SK-N-SH (cell line): ENCODE results near the gene CAPN10. TPM values are rescaled to one million over a fixed set of nuclear protein-coding genes. Genes with fewer than 3 reads are reported as not detected.

Experiments
- CTCF ChIA-PET: fragments of 300-600, 350-600 bp; formaldehyde crosslinking; extraction: SDS; loops from one replicate; lab custom pipeline; 2021; lab: Yijun Ruan, JAX
- POLR2A ChIA-PET: fragments of 350-600 bp; sonication (Branson Sonifier 250); formaldehyde crosslinking; extraction: SDS; loops from one replicate; lab custom pipeline; 2020; ENCODE audit warnings: antibody characterized with exemption, inconsistent platforms; lab: Yijun Ruan, JAX
- DNase-seq: peaks from one replicate; pipeline ENCODE4 v3.0.0; 2012
- H2AFZ ChIP-seq: fragments of 200-600 bp; sonication (generic); 2 replicates; pipeline ENCODE4 v1.8.1; 2016; ENCODE audit warnings: antibody characterized with exemption, mild to moderate bottlenecking, low read depth
- H3F3A ChIP-seq: fragments of 200-600 bp; sonication (generic); replicated peaks from 2 replicates; pipeline ENCODE3; 2016; ENCODE audit warnings: antibody characterized with exemption, mild to moderate bottlenecking; ENCODE audit not compliant: insufficient read depth
- H3K27ac ChIP-seq, 2 experiments: fragments of 200-500 bp in 1 of 2; fragments of 200-600 bp in 1 of 2; sonication (Bioruptor generic) in 1 of 2; sonication (generic), shearing (Covaris generic) in 1 of 2; 2 replicates each; pipeline versions ENCODE4 v1.5.1 to v1.6.1; 2014 to 2016; ENCODE audit warnings: low read depth in 2 of 2, inconsistent platforms in 1 of 2, low read length in 1 of 2, mild to moderate bottlenecking in 1 of 2, mixed read lengths in 1 of 2
- H3K27me3 ChIP-seq: fragments of 200-600 bp; sonication (generic), shearing (Covaris generic); 2 replicates; pipeline ENCODE4 v1.6.1; 2016; ENCODE audit warnings: mixed run types; ENCODE audit not compliant: insufficient read depth
- H3K36me3 ChIP-seq, 2 experiments: fragments of 200-500 bp in 1 of 2; fragments of 200-600 bp in 1 of 2; sonication (Bioruptor generic) in 1 of 2; sonication (generic) in 1 of 2; replicated peaks in 1 of 2; 2 replicates each; pipeline versions ENCODE3 to v1.5.1; 2014 to 2016; ENCODE audit warnings: low read length in 1 of 2, mild to moderate bottlenecking in 1 of 2; ENCODE audit not compliant: insufficient read depth in 2 of 2, control insufficient read depth in 1 of 2
- H3K4me1 ChIP-seq, 2 experiments: fragments of 200-500 bp in 1 of 2; fragments of 200-600 bp in 1 of 2; sonication (Bioruptor generic) in 1 of 2; sonication (generic), shearing (Covaris generic) in 1 of 2; 2 replicates each; pipeline versions ENCODE4 v1.5.1 to v1.6.1; 2014 to 2016; ENCODE audit warnings: low read depth in 1 of 2, low read length in 1 of 2, mixed run types in 1 of 2; ENCODE audit not compliant: insufficient read depth in 2 of 2, control insufficient read depth in 1 of 2
- H3K4me2 ChIP-seq: fragments of 200-600 bp; sonication (generic), shearing (Covaris generic); 2 replicates; pipeline ENCODE4 v1.6.1; 2017; ENCODE audit warnings: mixed run types
- H3K4me3 ChIP-seq, 2 experiments: fragments of 200-500 bp in 1 of 2; fragments of 200-600 bp in 1 of 2; sonication (Bioruptor generic) in 1 of 2; sonication (generic), shearing (Covaris generic) in 1 of 2; 2 replicates each; pipeline versions ENCODE4 v1.5.1 to v1.8.1; 2014 to 2016; ENCODE audit warnings: low read depth in 2 of 2, inconsistent platforms in 1 of 2, low read length in 1 of 2, mild to moderate bottlenecking in 1 of 2, mixed read lengths in 1 of 2, moderate library complexity in 1 of 2
- H3K79me2 ChIP-seq: fragments of 200-600 bp; sonication (generic); 2 replicates; pipeline ENCODE4 v1.8.1; 2017; ENCODE audit warnings: mild to moderate bottlenecking; ENCODE audit not compliant: insufficient read depth
- H3K9ac ChIP-seq: fragments of 200-600 bp; sonication (generic); 2 replicates; pipeline ENCODE4 v1.6.1; 2017; ENCODE audit warnings: mixed run types
- H3K9me2 ChIP-seq: fragments of 200-600 bp; sonication (generic); 2 replicates; pipeline ENCODE4 v1.6.1; 2017; ENCODE audit warnings: mixed run types
- H3K9me3 ChIP-seq: fragments of 200-600 bp; sonication (generic); 2 replicates; pipeline ENCODE4 v1.6.1; 2017; ENCODE audit warnings: mixed run types, mild to moderate bottlenecking, moderate library complexity
- H4K20me1 ChIP-seq: fragments of 200-600 bp; sonication (generic); 2 replicates; pipeline ENCODE4 v1.6.1; 2017; ENCODE audit warnings: mild to moderate bottlenecking, mixed run types; ENCODE audit not compliant: insufficient read depth
- GABPA ChIP-seq: IDR thresholded peaks from 2 replicates; pipeline ENCODE4 v1.4.0; 2012; ENCODE audit warnings: low read depth, mild to moderate bottlenecking
- IRF3 ChIP-seq: fragments of 150-350 bp; IDR thresholded peaks from 2 replicates; pipeline ENCODE4 v1.6.1; 2016; ENCODE audit warnings: mild to moderate bottlenecking, low read depth, low read length
- JUND ChIP-seq: IDR thresholded peaks from 2 replicates; pipeline ENCODE4 v1.4.0; 2012
- MEF2A ChIP-seq: IDR thresholded peaks from 2 replicates; pipeline ENCODE4 v1.4.0; 2012; ENCODE audit warnings: low read depth, borderline replicate concordance
- NRF1 ChIP-seq: IDR thresholded peaks from 2 replicates; pipeline ENCODE4 v1.6.1; 2012; ENCODE audit warnings: low read depth, mild to moderate bottlenecking, low read length
- RCOR1 ChIP-seq: fragments of 150-350 bp; IDR thresholded peaks from 2 replicates; pipeline ENCODE4 v1.6.1; 2017; ENCODE audit warnings: antibody characterized with exemption, low read length
- RFX5 ChIP-seq: IDR thresholded peaks from 2 replicates; pipeline ENCODE4 v1.6.1; 2012; ENCODE audit warnings: mild to moderate bottlenecking, improper control_type of control experiment, low read length
- RXRA ChIP-seq: IDR thresholded peaks from 2 replicates; pipeline ENCODE4 v1.4.0; 2012; ENCODE audit warnings: low read depth, mild to moderate bottlenecking, borderline replicate concordance
- SMC3 ChIP-seq: IDR thresholded peaks from 2 replicates; pipeline ENCODE4 v1.6.1; 2012; ENCODE audit warnings: low read depth, low read length, improper control_type of control experiment
- TEAD4 ChIP-seq: IDR thresholded peaks from 2 replicates; pipeline ENCODE4 v1.4.0; 2012; ENCODE audit warnings: mild to moderate bottlenecking, borderline replicate concordance; ENCODE audit not compliant: insufficient read depth
- USF1 ChIP-seq: IDR thresholded peaks from 2 replicates; pipeline ENCODE4 v1.4.0; 2012; ENCODE audit warnings: low read depth, borderline replicate concordance
- USF2 ChIP-seq: fragments of 150-350 bp; IDR thresholded peaks from 2 replicates; pipeline ENCODE4 v1.6.1; 2017; ENCODE audit warnings: antibody characterized with exemption, low read length, low read depth, borderline replicate concordance
- WGBS: methylation state at CpG from one replicate; pipeline ENCODE4 v1.1.6; 2017; ENCODE audit warnings: low lambda C conversion rate; 5-methylcytosine and 5-hydroxymethylcytosine counted together
- polyA plus RNA-seq, 3 experiments: library from polyadenylated mRNA; depleted of rRNA; stranded (reverse); fragments of >200 nt; gene quantifications; 2 replicates each; pipeline ENCODE4 v1.2.3, GENCODE V29; 2012
- TF ChIP-seq, protein P1 (sequence below): IDR thresholded peaks from 2 replicates; pipeline ENCODE4 v1.4.0; 2012; ENCODE audit warnings: low read depth, borderline replicate concordance
- TF ChIP-seq, protein P2 (sequence below): IDR thresholded peaks from 2 replicates; pipeline ENCODE4 v1.6.1; 2012; ENCODE audit warnings: mild to moderate bottlenecking, low read depth, low read length, moderate library complexity
- TF ChIP-seq, protein P3 (sequence below): fragments of 200-600 bp; sonication (generic); IDR thresholded peaks from 2 replicates; pipeline ENCODE4 v1.6.1; 2017; ENCODE audit warnings: antibody characterized with exemption, mild to moderate bottlenecking, moderate library complexity

Gene CAPN10
- polyA plus RNA-seq, 1 of the 3 experiments (the other 2 are of a cell fraction), result 24.0 TPM

DNA sequence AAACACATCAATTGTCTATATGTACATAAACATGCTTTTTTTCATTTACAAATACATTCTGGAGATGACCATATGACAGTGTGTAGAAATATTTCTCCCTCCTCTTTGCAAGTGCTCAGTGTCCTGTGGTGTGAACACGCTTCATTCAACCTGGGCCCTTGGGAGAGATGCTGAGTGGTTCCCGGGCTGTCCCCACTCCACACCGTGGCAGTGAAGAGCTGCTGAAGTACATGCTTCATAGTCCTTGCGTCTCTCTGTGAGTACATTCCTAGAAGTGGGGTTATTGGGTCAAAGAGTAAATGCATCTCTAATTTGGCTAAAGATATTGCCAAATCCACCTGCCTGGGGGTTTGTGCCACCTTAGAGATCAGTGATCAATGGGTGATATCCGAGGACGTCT is 32.2 kb downstream of the CAPN10 start:
- no peak for TF ChIP-seq SMC3
- no peak for TF ChIP-seq RCOR1
- Histone ChIP-seq H3K9me2 (no peaks in the 10 kb centered on the region), H3K9me3 (no peaks in the 10 kb centered on the region), H3K79me2 (no peaks in the 10 kb centered on the region), H3K9ac (no peak overlapping the region), H2AFZ (no peak overlapping the region), H3K27me3 (no peaks in the 10 kb centered on the region), H4K20me1 (no peaks in the 10 kb centered on the region), H3K4me3 (no peak overlapping the region), H3K36me3 (no peaks in the 10 kb centered on the region), H3K27ac (no peak overlapping the region), H3F3A (no peaks in the 10 kb centered on the region), H3K4me1 (peaks cover 0 to 33% of the 10 kb centered on the region in 2 experiments; a peak in 2 of 4 replicates), H3K4me2 (no peak overlapping the region)
- ChIA-PET CTCF (interaction anchor here (0.7 kb wide), 1 partner anchor 12 kb away, joined by 3 read pairs; no protein-coding TSS in a partner anchor), POLR2A (no interaction called here)
- DNase-seq, result no peak
- WGBS, result 62% methylated on average over 6 of the region's 6 CpGs

GRCh38 chr2:240619506-240620148 is 33.1 kb downstream of the CAPN10 start:
- ChIA-PET POLR2A (no interaction called here), CTCF (interaction anchor here (0.7 kb wide), 1 partner anchor 13 kb away, joined by 3 read pairs; no protein-coding TSS in a partner anchor)
- Histone ChIP-seq H3K4me2 (no peak overlapping the region), H3K27ac (no peak overlapping the region), H3K9me3 (no peaks in the 10 kb centered on the region), H3K4me3 (no peak overlapping the region), H2AFZ (no peak overlapping the region), H3F3A (no peaks in the 10 kb centered on the region), H3K27me3 (no peaks in the 10 kb centered on the region), H4K20me1 (no peaks in the 10 kb centered on the region), H3K36me3 (no peaks in the 10 kb centered on the region), H3K4me1 (peaks cover 0 to 39% of the 10 kb centered on the region in 2 experiments; a peak in 2 of 4 replicates), H3K9ac (no peak overlapping the region), H3K9me2 (no peaks in the 10 kb centered on the region), H3K79me2 (no peaks in the 10 kb centered on the region)
- WGBS, result 65% methylated on average over 15 of the region's 19 CpGs
- DNase-seq, result no peak
- TF ChIP-seq USF1 (no peak), GABPA (no peak), JUND (no peak), RFX5 (no peak), MEF2A (no peak), RCOR1 (no peak), USF2 (no peak), TEAD4 (no peak), RXRA (no peak), IRF3 (no peak), NRF1 (no peak)
- TF ChIP-seq, protein P1, sequence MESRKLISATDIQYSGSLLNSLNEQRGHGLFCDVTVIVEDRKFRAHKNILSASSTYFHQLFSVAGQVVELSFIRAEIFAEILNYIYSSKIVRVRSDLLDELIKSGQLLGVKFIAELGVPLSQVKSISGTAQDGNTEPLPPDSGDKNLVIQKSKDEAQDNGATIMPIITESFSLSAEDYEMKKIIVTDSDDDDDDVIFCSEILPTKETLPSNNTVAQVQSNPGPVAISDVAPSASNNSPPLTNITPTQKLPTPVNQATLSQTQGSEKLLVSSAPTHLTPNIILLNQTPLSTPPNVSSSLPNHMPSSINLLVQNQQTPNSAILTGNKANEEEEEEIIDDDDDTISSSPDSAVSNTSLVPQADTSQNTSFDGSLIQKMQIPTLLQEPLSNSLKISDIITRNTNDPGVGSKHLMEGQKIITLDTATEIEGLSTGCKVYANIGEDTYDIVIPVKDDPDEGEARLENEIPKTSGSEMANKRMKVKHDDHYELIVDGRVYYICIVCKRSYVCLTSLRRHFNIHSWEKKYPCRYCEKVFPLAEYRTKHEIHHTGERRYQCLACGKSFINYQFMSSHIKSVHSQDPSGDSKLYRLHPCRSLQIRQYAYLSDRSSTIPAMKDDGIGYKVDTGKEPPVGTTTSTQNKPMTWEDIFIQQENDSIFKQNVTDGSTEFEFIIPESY, result no peak
- TF ChIP-seq, protein P2, sequence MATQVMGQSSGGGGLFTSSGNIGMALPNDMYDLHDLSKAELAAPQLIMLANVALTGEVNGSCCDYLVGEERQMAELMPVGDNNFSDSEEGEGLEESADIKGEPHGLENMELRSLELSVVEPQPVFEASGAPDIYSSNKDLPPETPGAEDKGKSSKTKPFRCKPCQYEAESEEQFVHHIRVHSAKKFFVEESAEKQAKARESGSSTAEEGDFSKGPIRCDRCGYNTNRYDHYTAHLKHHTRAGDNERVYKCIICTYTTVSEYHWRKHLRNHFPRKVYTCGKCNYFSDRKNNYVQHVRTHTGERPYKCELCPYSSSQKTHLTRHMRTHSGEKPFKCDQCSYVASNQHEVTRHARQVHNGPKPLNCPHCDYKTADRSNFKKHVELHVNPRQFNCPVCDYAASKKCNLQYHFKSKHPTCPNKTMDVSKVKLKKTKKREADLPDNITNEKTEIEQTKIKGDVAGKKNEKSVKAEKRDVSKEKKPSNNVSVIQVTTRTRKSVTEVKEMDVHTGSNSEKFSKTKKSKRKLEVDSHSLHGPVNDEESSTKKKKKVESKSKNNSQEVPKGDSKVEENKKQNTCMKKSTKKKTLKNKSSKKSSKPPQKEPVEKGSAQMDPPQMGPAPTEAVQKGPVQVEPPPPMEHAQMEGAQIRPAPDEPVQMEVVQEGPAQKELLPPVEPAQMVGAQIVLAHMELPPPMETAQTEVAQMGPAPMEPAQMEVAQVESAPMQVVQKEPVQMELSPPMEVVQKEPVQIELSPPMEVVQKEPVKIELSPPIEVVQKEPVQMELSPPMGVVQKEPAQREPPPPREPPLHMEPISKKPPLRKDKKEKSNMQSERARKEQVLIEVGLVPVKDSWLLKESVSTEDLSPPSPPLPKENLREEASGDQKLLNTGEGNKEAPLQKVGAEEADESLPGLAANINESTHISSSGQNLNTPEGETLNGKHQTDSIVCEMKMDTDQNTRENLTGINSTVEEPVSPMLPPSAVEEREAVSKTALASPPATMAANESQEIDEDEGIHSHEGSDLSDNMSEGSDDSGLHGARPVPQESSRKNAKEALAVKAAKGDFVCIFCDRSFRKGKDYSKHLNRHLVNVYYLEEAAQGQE, result no peak
- TF ChIP-seq, protein P3, sequence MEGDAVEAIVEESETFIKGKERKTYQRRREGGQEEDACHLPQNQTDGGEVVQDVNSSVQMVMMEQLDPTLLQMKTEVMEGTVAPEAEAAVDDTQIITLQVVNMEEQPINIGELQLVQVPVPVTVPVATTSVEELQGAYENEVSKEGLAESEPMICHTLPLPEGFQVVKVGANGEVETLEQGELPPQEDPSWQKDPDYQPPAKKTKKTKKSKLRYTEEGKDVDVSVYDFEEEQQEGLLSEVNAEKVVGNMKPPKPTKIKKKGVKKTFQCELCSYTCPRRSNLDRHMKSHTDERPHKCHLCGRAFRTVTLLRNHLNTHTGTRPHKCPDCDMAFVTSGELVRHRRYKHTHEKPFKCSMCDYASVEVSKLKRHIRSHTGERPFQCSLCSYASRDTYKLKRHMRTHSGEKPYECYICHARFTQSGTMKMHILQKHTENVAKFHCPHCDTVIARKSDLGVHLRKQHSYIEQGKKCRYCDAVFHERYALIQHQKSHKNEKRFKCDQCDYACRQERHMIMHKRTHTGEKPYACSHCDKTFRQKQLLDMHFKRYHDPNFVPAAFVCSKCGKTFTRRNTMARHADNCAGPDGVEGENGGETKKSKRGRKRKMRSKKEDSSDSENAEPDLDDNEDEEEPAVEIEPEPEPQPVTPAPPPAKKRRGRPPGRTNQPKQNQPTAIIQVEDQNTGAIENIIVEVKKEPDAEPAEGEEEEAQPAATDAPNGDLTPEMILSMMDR, result no peak
